ENCODE data around the gene CNBP.

DNA sequence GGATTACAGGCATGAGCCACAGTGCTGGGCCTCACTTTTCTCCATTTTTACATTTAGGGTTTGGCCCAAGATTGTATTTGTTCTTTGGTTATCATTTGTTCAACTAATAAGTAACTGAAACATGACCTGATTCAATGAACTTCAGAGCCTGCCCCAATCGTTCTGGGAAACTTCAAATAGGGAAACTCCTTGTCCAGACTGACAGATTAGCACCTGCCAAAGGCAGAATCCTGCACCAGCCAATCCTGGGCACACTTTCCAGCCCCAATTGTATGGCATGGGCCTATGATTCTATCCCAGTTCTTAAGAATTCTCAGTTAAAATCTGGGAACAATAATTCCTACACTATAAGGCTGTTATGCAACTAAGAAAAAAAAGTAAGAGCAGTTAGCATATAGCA, 43.8 kb downstream of the CNBP start:
- TF ChIP-seq, protein P1, sequence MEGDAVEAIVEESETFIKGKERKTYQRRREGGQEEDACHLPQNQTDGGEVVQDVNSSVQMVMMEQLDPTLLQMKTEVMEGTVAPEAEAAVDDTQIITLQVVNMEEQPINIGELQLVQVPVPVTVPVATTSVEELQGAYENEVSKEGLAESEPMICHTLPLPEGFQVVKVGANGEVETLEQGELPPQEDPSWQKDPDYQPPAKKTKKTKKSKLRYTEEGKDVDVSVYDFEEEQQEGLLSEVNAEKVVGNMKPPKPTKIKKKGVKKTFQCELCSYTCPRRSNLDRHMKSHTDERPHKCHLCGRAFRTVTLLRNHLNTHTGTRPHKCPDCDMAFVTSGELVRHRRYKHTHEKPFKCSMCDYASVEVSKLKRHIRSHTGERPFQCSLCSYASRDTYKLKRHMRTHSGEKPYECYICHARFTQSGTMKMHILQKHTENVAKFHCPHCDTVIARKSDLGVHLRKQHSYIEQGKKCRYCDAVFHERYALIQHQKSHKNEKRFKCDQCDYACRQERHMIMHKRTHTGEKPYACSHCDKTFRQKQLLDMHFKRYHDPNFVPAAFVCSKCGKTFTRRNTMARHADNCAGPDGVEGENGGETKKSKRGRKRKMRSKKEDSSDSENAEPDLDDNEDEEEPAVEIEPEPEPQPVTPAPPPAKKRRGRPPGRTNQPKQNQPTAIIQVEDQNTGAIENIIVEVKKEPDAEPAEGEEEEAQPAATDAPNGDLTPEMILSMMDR (conservative IDR thresholded peaks at IDR 0.05 in 1 of 2, IDR thresholded peaks at IDR 0.05 in 1 of 2; ENCODE audit: low read depth in 1 of 2, low read length in 2 of 2), result no peak
- no peak for TF ChIP-seq EZH2 (IDR thresholded peaks at IDR 0.05; ENCODE audit: low read length, missing control alignments)

Data from fibroblast of lung (primary cell).